ENCODE measurements around the gene SLX9.

DNA sequence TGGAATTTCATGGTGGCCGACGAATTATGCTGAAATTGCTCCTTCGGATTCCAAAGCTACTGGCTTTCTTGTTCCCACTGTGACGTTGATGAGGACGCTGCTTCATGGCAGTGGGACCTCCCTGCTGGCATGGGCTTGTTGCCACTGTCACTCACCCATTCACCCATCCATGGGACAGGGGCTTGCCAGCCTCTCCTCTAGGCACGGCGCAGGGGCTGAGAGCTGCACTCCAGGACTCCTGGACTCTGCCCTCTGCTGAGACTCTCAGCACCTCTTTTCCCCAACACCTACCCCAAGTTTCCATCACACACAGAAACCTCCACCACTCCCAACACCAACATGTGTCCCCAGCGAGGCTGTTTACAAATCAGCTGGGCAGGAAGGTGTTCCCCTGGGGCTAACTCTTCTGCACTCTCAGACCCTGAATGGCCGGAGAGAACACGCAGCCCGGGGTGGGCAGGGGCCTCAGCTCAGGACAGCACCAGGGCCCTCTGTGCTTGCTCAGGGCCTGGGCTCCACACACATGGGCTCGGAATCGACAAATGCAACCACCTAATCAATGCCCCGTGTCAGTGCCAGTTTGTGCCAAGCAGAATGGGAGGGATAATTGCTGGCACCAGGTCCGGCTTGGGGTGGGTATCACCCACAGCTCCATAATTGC is 22.3 kb upstream of the SLX9 start:
- TF ChIP-seq, protein P1, sequence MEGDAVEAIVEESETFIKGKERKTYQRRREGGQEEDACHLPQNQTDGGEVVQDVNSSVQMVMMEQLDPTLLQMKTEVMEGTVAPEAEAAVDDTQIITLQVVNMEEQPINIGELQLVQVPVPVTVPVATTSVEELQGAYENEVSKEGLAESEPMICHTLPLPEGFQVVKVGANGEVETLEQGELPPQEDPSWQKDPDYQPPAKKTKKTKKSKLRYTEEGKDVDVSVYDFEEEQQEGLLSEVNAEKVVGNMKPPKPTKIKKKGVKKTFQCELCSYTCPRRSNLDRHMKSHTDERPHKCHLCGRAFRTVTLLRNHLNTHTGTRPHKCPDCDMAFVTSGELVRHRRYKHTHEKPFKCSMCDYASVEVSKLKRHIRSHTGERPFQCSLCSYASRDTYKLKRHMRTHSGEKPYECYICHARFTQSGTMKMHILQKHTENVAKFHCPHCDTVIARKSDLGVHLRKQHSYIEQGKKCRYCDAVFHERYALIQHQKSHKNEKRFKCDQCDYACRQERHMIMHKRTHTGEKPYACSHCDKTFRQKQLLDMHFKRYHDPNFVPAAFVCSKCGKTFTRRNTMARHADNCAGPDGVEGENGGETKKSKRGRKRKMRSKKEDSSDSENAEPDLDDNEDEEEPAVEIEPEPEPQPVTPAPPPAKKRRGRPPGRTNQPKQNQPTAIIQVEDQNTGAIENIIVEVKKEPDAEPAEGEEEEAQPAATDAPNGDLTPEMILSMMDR (IDR thresholded peaks at IDR 0.05; ENCODE audit: low read depth, low read length, poor library complexity, severe bottlenecking), result no peak
- no peak for TF ChIP-seq EZH2phosphoT487 (IDR thresholded peaks at IDR 0.05; ENCODE audit: borderline replicate concordance, low read length)
